ENCODE data around the gene CBFA2T3. TPM values are rescaled to one million over a fixed set of nuclear protein-coding genes. Genes with fewer than 3 reads are reported as not detected.

CBFA2T3 gene
- total and polyA plus RNA-seq, 2 donors (not counting 1 experiment from before 2014, with no cell fraction given) = 40.8 to 58.3 TPM

DNA sequence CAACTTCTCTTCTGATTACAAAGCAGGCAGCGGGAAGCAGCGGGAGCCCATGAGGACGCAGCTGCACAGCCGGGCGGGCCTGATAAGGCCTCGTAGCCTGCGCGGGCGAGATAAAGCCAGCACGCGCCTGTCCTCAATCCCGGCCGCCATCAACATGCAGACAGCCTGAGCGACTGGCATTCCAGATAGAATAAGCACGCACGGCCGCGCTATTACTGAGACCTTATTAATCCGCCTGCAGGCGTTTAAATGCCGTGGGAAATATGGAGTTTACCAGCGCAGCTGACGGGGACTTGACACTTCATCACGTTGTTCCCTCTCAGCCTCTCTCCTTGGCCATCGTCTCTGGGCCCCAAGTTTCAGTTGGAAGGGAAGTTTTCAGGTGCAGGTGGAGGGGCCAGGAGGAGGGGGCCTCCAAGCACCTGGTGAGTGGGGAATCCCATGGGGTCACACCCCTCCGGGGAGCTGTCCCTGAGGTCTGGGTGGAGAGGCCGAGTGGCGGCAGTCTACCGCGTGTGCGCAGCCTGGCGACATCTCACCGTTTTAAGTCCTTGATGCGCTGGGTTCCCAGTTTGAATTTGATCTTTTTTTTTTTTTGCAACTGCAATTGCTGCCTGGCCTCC, 27.3 kb upstream of the CBFA2T3 start:
- intact Hi-C loops (cut with micrococcal nuclease) = no loop called here
- Mint-ChIP-seq H3K27me3 (peaks cover 30% of the 10 kb centered on the region), H3K9me3 (ENCODE audit: insufficient read depth) (peaks cover 3% of the 10 kb centered on the region), H3K4me3 (peak overlapping the region; percentile 63), H3K4me1 (peaks cover 26% of the 10 kb centered on the region), H3K27ac (peak overlapping the region; percentile 20)
- 5% methylated on average over 33 of the region's 34 CpGs for WGBS (ENCODE audit: insufficient coverage)
- Histone ChIP-seq H3K27me3 (replicated peaks in 1 of 4; ENCODE audit: control extremely low read depth in 1 of 4, control insufficient read depth in 3 of 4, insufficient read depth in 4 of 4, low read length in 3 of 4) (peaks cover 0 to 45% (median 12%) of the 10 kb centered on the region in 4 experiments), H3K4me1 (ENCODE audit: control insufficient read depth in 2 of 2, insufficient read depth in 2 of 2, low read length in 2 of 2) (peaks cover 18 to 19% of the 10 kb centered on the region in 2 donors), H3K79me2 (ENCODE audit: control insufficient read depth, insufficient read depth, low read length) (no peaks in the 10 kb centered on the region), H3K9ac (ENCODE audit: low read length) (no peak overlapping the region), H3K9me3 (ENCODE audit: control extremely low read depth in 1 of 3, control insufficient read depth in 2 of 3, insufficient read depth in 1 of 3, low read length in 2 of 3) (peaks cover 0 to 41% (median 5%) of the 10 kb centered on the region in 3 donors), H3K27ac (ENCODE audit: low read length in 2 of 2) (no peak overlapping the region), H2AFZ (ENCODE audit: insufficient read depth, low read depth, low read length, poor library complexity, severe bottlenecking) (peak overlapping the region; percentile 9), H3K4me3 (ENCODE audit: control extremely low read depth in 1 of 5, extremely low read depth in 1 of 5, insufficient read depth in 1 of 5, low read depth in 2 of 5, low read length in 4 of 5) (peak overlapping the region in 1 of 5 experiments; percentile 3), H3K4me2 (replicated peaks; ENCODE audit: low read depth, low read length, poor library complexity, severe bottlenecking) (peak overlapping the region; percentile 61), H3K36me3 (replicated peaks in 1 of 2; ENCODE audit: control extremely low read depth in 1 of 2, control insufficient read depth in 1 of 2, extremely low read depth in 1 of 2, insufficient read depth in 2 of 2, low read length in 1 of 2) (no peaks in the 10 kb centered on the region), H4K20me1 (ENCODE audit: control insufficient read depth, insufficient read depth, low read length, poor library complexity, severe bottlenecking) (no peaks in the 10 kb centered on the region)
- TF ChIP-seq, protein P1, sequence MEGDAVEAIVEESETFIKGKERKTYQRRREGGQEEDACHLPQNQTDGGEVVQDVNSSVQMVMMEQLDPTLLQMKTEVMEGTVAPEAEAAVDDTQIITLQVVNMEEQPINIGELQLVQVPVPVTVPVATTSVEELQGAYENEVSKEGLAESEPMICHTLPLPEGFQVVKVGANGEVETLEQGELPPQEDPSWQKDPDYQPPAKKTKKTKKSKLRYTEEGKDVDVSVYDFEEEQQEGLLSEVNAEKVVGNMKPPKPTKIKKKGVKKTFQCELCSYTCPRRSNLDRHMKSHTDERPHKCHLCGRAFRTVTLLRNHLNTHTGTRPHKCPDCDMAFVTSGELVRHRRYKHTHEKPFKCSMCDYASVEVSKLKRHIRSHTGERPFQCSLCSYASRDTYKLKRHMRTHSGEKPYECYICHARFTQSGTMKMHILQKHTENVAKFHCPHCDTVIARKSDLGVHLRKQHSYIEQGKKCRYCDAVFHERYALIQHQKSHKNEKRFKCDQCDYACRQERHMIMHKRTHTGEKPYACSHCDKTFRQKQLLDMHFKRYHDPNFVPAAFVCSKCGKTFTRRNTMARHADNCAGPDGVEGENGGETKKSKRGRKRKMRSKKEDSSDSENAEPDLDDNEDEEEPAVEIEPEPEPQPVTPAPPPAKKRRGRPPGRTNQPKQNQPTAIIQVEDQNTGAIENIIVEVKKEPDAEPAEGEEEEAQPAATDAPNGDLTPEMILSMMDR (IDR thresholded peaks at IDR 0.05) = no peak
- no peak for TF ChIP-seq EZH2 (IDR thresholded peaks at IDR 0.05; ENCODE audit: borderline replicate concordance, insufficient read depth, low read depth, low read length, poor library complexity, severe bottlenecking)
- CTCF ChIA-PET = no interaction called here
- POLR2A ChIA-PET = no interaction called here
- peak; percentile 55 for DNase-seq
- peak; percentile 38 for ATAC-seq (ENCODE audit: low read depth)

DNA sequence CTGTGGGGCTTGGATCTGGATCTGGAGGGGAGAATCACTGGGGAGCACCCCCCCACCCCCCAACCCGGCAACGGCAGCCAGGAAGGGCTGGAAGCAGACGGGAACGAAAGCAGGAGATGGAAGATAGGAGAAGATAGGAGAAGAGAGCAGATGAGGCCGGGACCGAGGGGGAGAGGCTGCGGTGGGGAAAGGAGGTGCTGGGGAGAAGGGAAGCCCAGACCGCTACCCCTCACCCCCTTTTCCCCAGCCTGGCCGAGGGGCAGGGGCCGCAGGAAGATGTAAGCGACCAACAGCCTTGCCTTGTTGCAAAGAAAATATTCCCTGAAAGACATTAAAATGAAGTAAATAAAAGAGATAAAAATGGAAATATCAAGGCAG, 26.8 kb upstream of the CBFA2T3 start:
- no peak for DNase-seq
- peaks cover 32% of the 10 kb centered on the region for H3K27me3 Mint-ChIP-seq
- H3K27ac Mint-ChIP-seq = no peak overlapping the region
- Histone ChIP-seq H2AFZ (ENCODE audit: insufficient read depth, low read depth, low read length, poor library complexity, severe bottlenecking) (no peak overlapping the region), H4K20me1 (ENCODE audit: control insufficient read depth, insufficient read depth, low read length, poor library complexity, severe bottlenecking) (no peaks in the 10 kb centered on the region), H3K27me3 (replicated peaks in 1 of 4; ENCODE audit: control extremely low read depth in 1 of 4, control insufficient read depth in 3 of 4, insufficient read depth in 4 of 4, low read length in 3 of 4) (peaks cover 0 to 43% (median 12%) of the 10 kb centered on the region in 4 experiments), H3K27ac (ENCODE audit: low read length in 2 of 2) (no peak overlapping the region), H3K9me3 (ENCODE audit: control extremely low read depth in 1 of 3, control insufficient read depth in 2 of 3, insufficient read depth in 1 of 3, low read length in 2 of 3) (peaks cover 0 to 43% (median 5%) of the 10 kb centered on the region in 3 donors), H3K4me1 (ENCODE audit: control insufficient read depth in 2 of 2, insufficient read depth in 2 of 2, low read length in 2 of 2) (peaks cover 18 to 19% of the 10 kb centered on the region in 2 donors), H3K79me2 (ENCODE audit: control insufficient read depth, insufficient read depth, low read length) (no peaks in the 10 kb centered on the region), H3K4me3 (ENCODE audit: control extremely low read depth in 1 of 5, extremely low read depth in 1 of 5, insufficient read depth in 1 of 5, low read depth in 2 of 5, low read length in 4 of 5) (no peak overlapping the region), H3K36me3 (replicated peaks in 1 of 2; ENCODE audit: control extremely low read depth in 1 of 2, control insufficient read depth in 1 of 2, extremely low read depth in 1 of 2, insufficient read depth in 2 of 2, low read length in 1 of 2) (no peaks in the 10 kb centered on the region), H3K4me2 (replicated peaks; ENCODE audit: low read depth, low read length, poor library complexity, severe bottlenecking) (peak overlapping the region; percentile 61), H3K9ac (ENCODE audit: low read length) (no peak overlapping the region)
- intact Hi-C loops (cut with micrococcal nuclease) = no loop called here
- peaks cover 30% of the 10 kb centered on the region for H3K4me1 Mint-ChIP-seq
- ATAC-seq (ENCODE audit: low read depth) = no peak
- H3K4me3 Mint-ChIP-seq = peak overlapping the region; percentile 63
- TF ChIP-seq EZH2 (IDR thresholded peaks at IDR 0.05; ENCODE audit: borderline replicate concordance, insufficient read depth, low read depth, low read length, poor library complexity, severe bottlenecking) = no peak
- TF ChIP-seq, protein P1 (IDR thresholded peaks at IDR 0.05) = no peak
- CTCF ChIA-PET = no interaction called here
- WGBS (ENCODE audit: insufficient coverage) = no CpG with 5 or more reads among the region's 11 CpGs
- peaks cover 7% of the 10 kb centered on the region for H3K9me3 Mint-ChIP-seq (ENCODE audit: insufficient read depth)
- POLR2A ChIA-PET = no interaction called here

Measured in B cell (primary cell).